Neural progenitor cell (in vitro differentiated cells): Measurements from ENCODE around the gene ATOH8. TPM values are rescaled to one million over a fixed set of nuclear protein-coding genes. Genes with fewer than 3 reads are reported as not detected.

Experiments
- DNase-seq: peaks from one replicate; pipeline ENCODE4 v3.0.0-alpha.2; 2016; ENCODE audit warnings: low spot score
- H2AFZ ChIP-seq: fragments of 200-600 bp; sonication (generic); replicated peaks from 2 replicates; pipeline ENCODE4 v1.6.1; 2016; ENCODE audit warnings: antibody characterized with exemption
- H3F3A ChIP-seq: fragments of 200-600 bp; sonication (generic); 2 replicates; pipeline ENCODE4 v1.6.1; 2016; ENCODE audit warnings: antibody characterized with exemption, low read depth
- H3K27ac ChIP-seq: fragments of 200-600 bp; sonication (generic); 2 replicates; pipeline ENCODE4 v1.5.1; 2016; ENCODE audit warnings: mild to moderate bottlenecking
- H3K27me3 ChIP-seq: fragments of 200-600 bp; sonication (generic); 2 replicates; pipeline ENCODE4 v1.6.1; 2016; ENCODE audit warnings: mild to moderate bottlenecking, moderate library complexity
- H3K36me3 ChIP-seq: fragments of 200-600 bp; sonication (generic); 2 replicates; pipeline ENCODE4 v1.5.1; 2016
- H3K4me1 ChIP-seq: fragments of 200-600 bp; sonication (generic); 2 replicates; pipeline ENCODE4 v1.6.1; 2016; ENCODE audit warnings: mixed run types
- H3K4me2 ChIP-seq: fragments of 200-600 bp; sonication (generic); 2 replicates; pipeline ENCODE4 v1.6.1; 2016
- H3K4me3 ChIP-seq: fragments of 200-600 bp; sonication (generic); 2 replicates; pipeline ENCODE4 v1.5.1; 2016
- H3K79me2 ChIP-seq: fragments of 200-600 bp; sonication (generic); 2 replicates; pipeline ENCODE4 v1.6.1; 2016; ENCODE audit warnings: low read depth
- H3K9ac ChIP-seq: fragments of 200-600 bp; sonication (generic); 2 replicates; pipeline ENCODE4 v1.6.1; 2016
- H3K9me3 ChIP-seq: fragments of 200-600 bp; sonication (generic); 2 replicates; pipeline ENCODE4 v1.5.1; 2016; ENCODE audit warnings: low read depth
- H4K20me1 ChIP-seq: fragments of 200-600 bp; sonication (generic); 2 replicates; pipeline ENCODE4 v1.6.1; 2016; ENCODE audit warnings: low read depth
- H3K27ac Mint-ChIP-seq: 3 replicates; pipeline ENCODE4 v1.8.0; 2021; ENCODE audit warnings: mixed read lengths
- H3K27me3 Mint-ChIP-seq: 2 replicates; pipeline ENCODE4 v1.8.0; 2022; ENCODE audit warnings: low read depth, mild to moderate bottlenecking, inconsistent platforms, moderate library complexity, mixed read lengths; ENCODE audit not compliant: insufficient read depth
- H3K36me3 Mint-ChIP-seq: 3 replicates; pipeline ENCODE4 v1.8.0; 2021; ENCODE audit warnings: mixed read lengths
- H3K4me1 Mint-ChIP-seq: 3 replicates; pipeline ENCODE4 v1.8.0; 2021; ENCODE audit warnings: mixed read lengths
- H3K4me3 Mint-ChIP-seq: 3 replicates; pipeline ENCODE4 v1.8.0; 2021; ENCODE audit warnings: mild to moderate bottlenecking, moderate library complexity, mixed read lengths
- H3K9me3 Mint-ChIP-seq: 3 replicates; pipeline ENCODE4 v1.8.0; 2020; ENCODE audit warnings: mixed read lengths
- EZH2 ChIP-seq: fragments of 200-600 bp; sonication (generic); IDR thresholded peaks from 2 replicates; pipeline ENCODE4 v1.6.1; 2017; ENCODE audit warnings: antibody characterized with exemption, mild to moderate bottlenecking, moderate library complexity
- EZH2phosphoT487 ChIP-seq: fragments of 200-600 bp; sonication (generic); IDR thresholded peaks from 2 replicates; pipeline ENCODE4 v1.6.1; 2017; ENCODE audit warnings: antibody characterized with exemption
- total RNA-seq: library from RNA; depleted of rRNA; stranded (reverse); fragments of >200 nt; gene quantifications from 2 replicates; pipeline ENCODE4 v1.2.3, GENCODE V29; 2015; ENCODE audit warnings: low replicate concordance
- TF ChIP-seq, protein P1 (sequence below): fragments of 200-600 bp; sonication (generic); IDR thresholded peaks from 2 replicates; pipeline ENCODE4 v1.5.1; 2017; ENCODE audit warnings: antibody characterized with exemption, mild to moderate bottlenecking

Gene ATOH8
- total RNA-seq, 1 donor from 2014 or later, result not detected

DNA sequence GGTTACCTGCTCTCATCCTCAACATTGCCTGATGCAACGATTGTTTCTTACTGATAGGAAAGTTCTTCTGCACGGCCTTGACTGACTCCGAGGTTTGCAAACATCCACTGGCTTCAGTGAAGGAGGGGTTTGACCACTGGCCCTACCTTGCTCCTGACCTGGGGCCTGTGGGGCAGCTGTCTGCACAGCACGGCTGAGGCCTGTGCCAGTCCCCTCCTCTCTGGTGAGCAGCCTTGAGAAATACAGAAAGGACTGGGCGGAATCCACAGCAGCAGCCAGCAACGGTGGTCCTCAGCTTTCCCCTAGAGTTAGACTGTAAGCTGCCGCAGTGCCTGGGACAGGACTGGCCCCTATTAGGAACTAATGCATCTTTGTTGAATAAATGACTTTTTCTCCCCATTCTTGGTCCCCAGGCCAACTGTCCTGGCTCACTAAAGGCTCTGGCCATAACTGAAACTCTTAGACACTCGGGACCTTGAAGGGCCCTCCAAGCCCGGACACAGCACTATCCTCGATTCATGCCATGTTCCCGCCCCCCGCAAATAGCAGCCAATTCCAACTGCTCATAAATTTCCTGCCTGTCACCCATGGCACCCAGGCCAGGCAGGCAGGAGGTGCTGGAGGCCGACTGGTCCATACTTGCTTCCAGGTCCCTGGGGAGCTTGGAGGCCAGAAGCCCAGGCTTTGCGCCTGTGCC lies 26.7 kb downstream of the ATOH8 start:
- H3K4me1 ChIP-seq, result no peaks in the 10 kb centered on the region
- TF ChIP-seq EZH2, result no peak
- peaks cover 21% of the 10 kb centered on the region for H3K4me1 Mint-ChIP-seq
- H3K9ac ChIP-seq, result no peak overlapping the region
- H3K27me3 ChIP-seq, result no peaks in the 10 kb centered on the region
- no peaks in the 10 kb centered on the region for H3K9me3 Mint-ChIP-seq
- H4K20me1 ChIP-seq, result no peaks in the 10 kb centered on the region
- no peaks in the 10 kb centered on the region for H3K36me3 ChIP-seq
- H2AFZ ChIP-seq, result no peak overlapping the region
- no peak overlapping the region for H3K27ac ChIP-seq
- H3K27ac Mint-ChIP-seq, result no peak overlapping the region
- no peak overlapping the region for H3K4me2 ChIP-seq
- H3K27me3 Mint-ChIP-seq, result no peaks in the 10 kb centered on the region
- no peak for DNase-seq
- no peak overlapping the region for H3K4me3 ChIP-seq
- H3F3A ChIP-seq, result peaks cover 6% of the 10 kb centered on the region
- no peaks in the 10 kb centered on the region for H3K79me2 ChIP-seq
- no peaks in the 10 kb centered on the region for H3K9me3 ChIP-seq
- peaks cover 10% of the 10 kb centered on the region for H3K36me3 Mint-ChIP-seq
- H3K4me3 Mint-ChIP-seq, result no peak overlapping the region

- TF ChIP-seq EZH2 (no peak), EZH2phosphoT487 (no peak)
- TF ChIP-seq, protein P1, sequence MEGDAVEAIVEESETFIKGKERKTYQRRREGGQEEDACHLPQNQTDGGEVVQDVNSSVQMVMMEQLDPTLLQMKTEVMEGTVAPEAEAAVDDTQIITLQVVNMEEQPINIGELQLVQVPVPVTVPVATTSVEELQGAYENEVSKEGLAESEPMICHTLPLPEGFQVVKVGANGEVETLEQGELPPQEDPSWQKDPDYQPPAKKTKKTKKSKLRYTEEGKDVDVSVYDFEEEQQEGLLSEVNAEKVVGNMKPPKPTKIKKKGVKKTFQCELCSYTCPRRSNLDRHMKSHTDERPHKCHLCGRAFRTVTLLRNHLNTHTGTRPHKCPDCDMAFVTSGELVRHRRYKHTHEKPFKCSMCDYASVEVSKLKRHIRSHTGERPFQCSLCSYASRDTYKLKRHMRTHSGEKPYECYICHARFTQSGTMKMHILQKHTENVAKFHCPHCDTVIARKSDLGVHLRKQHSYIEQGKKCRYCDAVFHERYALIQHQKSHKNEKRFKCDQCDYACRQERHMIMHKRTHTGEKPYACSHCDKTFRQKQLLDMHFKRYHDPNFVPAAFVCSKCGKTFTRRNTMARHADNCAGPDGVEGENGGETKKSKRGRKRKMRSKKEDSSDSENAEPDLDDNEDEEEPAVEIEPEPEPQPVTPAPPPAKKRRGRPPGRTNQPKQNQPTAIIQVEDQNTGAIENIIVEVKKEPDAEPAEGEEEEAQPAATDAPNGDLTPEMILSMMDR, result no peak
- peaks cover 6% of the 10 kb centered on the region for H3F3A ChIP-seq
- peak overlapping the region; percentile 52 for H3K27ac Mint-ChIP-seq
- no peaks in the 10 kb centered on the region for H3K27me3 Mint-ChIP-seq
- no peak overlapping the region for H3K4me3 Mint-ChIP-seq
- H3K79me2 ChIP-seq, result no peaks in the 10 kb centered on the region
- H3K4me3 ChIP-seq, result no peak overlapping the region
- H4K20me1 ChIP-seq, result no peaks in the 10 kb centered on the region
- H3K4me1 Mint-ChIP-seq, result peaks cover 26% of the 10 kb centered on the region
- no peak overlapping the region for H3K4me2 ChIP-seq
- H2AFZ ChIP-seq, result no peak overlapping the region
- no peak overlapping the region for H3K27ac ChIP-seq
- no peak for DNase-seq
- H3K36me3 Mint-ChIP-seq, result peaks cover 10% of the 10 kb centered on the region
- H3K36me3 ChIP-seq, result no peaks in the 10 kb centered on the region
- H3K9ac ChIP-seq, result no peak overlapping the region
- no peaks in the 10 kb centered on the region for H3K9me3 ChIP-seq
- H3K9me3 Mint-ChIP-seq, result no peaks in the 10 kb centered on the region
- H3K4me1 ChIP-seq, result no peaks in the 10 kb centered on the region
- no peaks in the 10 kb centered on the region for H3K27me3 ChIP-seq
These were observed 27.2 kb downstream of the ATOH8 start for GRCh38 chr2:85781013-85781332.

DNA sequence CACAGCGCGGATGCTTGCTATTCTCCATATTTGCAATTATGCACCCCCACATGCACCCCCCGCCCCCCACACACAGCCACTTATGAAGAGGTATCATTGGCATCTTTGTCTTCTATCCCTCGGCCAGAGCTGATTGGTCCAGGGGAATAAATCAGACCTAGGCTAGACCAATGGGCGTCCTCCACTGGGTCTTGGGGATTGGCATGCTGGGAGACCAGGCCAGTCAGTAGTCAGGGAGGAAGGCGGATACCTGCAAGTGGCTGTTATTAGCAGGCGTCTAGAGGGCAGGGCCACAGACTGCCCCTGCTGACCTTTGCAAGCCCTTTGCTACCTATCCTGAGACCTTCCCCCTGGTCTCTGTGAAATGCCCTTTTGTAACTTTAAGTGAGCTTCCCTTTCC lies 30.0 kb downstream of the ATOH8 start:
- H3K4me1 Mint-ChIP-seq, result peaks cover 23% of the 10 kb centered on the region
- peaks cover 8% of the 10 kb centered on the region for H3K36me3 Mint-ChIP-seq
- no peaks in the 10 kb centered on the region for H4K20me1 ChIP-seq
- no peaks in the 10 kb centered on the region for H3K9me3 Mint-ChIP-seq
- peaks cover 2% of the 10 kb centered on the region for H3K27me3 Mint-ChIP-seq
- H2AFZ ChIP-seq, result no peak overlapping the region
- no peak overlapping the region for H3K27ac Mint-ChIP-seq
- no peak overlapping the region for H3K4me3 ChIP-seq
- TF ChIP-seq, protein P1, result no peak
- TF ChIP-seq EZH2 (no peak), EZH2phosphoT487 (no peak)
- no peaks in the 10 kb centered on the region for H3K4me1 ChIP-seq
- no peaks in the 10 kb centered on the region for H3K36me3 ChIP-seq
- H3K27me3 ChIP-seq, result no peaks in the 10 kb centered on the region
- H3K4me2 ChIP-seq, result no peak overlapping the region
- no peak overlapping the region for H3K9ac ChIP-seq
- H3F3A ChIP-seq, result peaks cover 6% of the 10 kb centered on the region
- no peak for DNase-seq
- no peaks in the 10 kb centered on the region for H3K79me2 ChIP-seq
- H3K9me3 ChIP-seq, result no peaks in the 10 kb centered on the region
- H3K4me3 Mint-ChIP-seq, result no peak overlapping the region
- H3K27ac ChIP-seq, result no peak overlapping the region

DNA sequence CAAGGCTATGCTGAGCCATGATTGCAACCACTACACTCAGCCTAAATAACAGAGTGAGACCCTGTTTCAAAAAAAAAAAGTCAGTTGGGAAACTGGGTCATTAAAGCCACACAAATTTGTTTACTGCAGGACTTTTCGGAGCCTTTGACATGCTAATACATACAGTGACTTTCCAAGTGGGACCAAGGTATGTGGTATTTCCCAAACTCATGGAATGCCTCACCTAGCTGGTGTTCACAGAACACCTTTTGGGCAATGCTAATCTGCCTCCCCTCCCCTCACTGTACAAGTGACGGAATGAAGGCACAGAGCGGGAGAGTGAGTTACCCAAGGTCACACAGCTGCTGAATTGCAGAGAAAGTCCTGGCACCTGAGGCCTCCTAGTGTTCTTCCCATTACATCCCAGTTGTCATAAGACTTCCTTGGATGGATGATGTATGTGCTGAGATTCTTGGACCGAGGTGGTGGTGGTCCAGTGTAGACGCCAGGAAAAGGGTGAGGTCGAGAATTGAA lies 30.7 kb downstream of the ATOH8 start:
- H3K27ac ChIP-seq, result no peak overlapping the region
- no peak overlapping the region for H3K9ac ChIP-seq
- H3K9me3 ChIP-seq, result no peaks in the 10 kb centered on the region
- TF ChIP-seq, protein P1, result no peak
- TF ChIP-seq EZH2phosphoT487, result no peak
- no peak for TF ChIP-seq EZH2
- no peaks in the 10 kb centered on the region for H3K36me3 ChIP-seq
- no peak overlapping the region for H3K4me3 ChIP-seq
- H3K4me3 Mint-ChIP-seq, result no peak overlapping the region
- no peak overlapping the region for H2AFZ ChIP-seq
- DNase-seq, result no peak
- peaks cover 6% of the 10 kb centered on the region for H3F3A ChIP-seq
- no peak overlapping the region for H3K4me2 ChIP-seq
- H3K4me1 Mint-ChIP-seq, result peaks cover 23% of the 10 kb centered on the region
- H3K36me3 Mint-ChIP-seq, result peaks cover 8% of the 10 kb centered on the region
- peaks cover 5% of the 10 kb centered on the region for H3K27me3 ChIP-seq
- no peaks in the 10 kb centered on the region for H4K20me1 ChIP-seq
- H3K4me1 ChIP-seq, result no peaks in the 10 kb centered on the region
- H3K79me2 ChIP-seq, result no peaks in the 10 kb centered on the region
- peaks cover 2% of the 10 kb centered on the region for H3K27me3 Mint-ChIP-seq
- peak overlapping the region; percentile 63 for H3K27ac Mint-ChIP-seq
- H3K9me3 Mint-ChIP-seq, result no peaks in the 10 kb centered on the region
